Gastrocnemius medialis (tissue), 4 donors: ENCODE data around the gene GYPC.

Source experiments
- CTCF ChIP-seq, 5 experiments: fragments of 450-650 bp in 3 of 5; fragments of 200-600 bp in 2 of 5; sonication (generic) in 2 of 5; IDR thresholded peaks in 4 of 5; conservative IDR thresholded peaks in 1 of 5; 1 replicate in 4 of 5; 2 replicates in 1 of 5; pipeline ENCODE4 v1.5.1; 2016 to 2019; ENCODE audit warnings: antibody characterized with exemption in 5 of 5, mild to moderate bottlenecking in 3 of 5, moderate library complexity in 3 of 5
- POLR2A ChIP-seq, 2 donors: fragments of 450-650 bp; IDR thresholded peaks; one replicate each; pipeline ENCODE4 v1.6.1; 2017; ENCODE audit warnings: antibody characterized with exemption in 2 of 2, mild to moderate bottlenecking in 2 of 2, moderate library complexity in 2 of 2

GRCh38 chr2:126635281-126635680, 20.7 kb upstream of the GYPC start:
- no peak for TF ChIP-seq POLR2A (IDR thresholded peaks at IDR 0.05)
- TF ChIP-seq CTCF (IDR thresholded peaks at IDR 0.05 in 4 of 5, conservative IDR thresholded peaks at IDR 0.05 in 1 of 5) = no peak
